ENCODE results near the gene CYP27A1. TPM values are rescaled to one million over a fixed set of nuclear protein-coding genes. Genes with fewer than 3 reads are reported as not detected.

CYP27A1 gene
- polyA plus RNA-seq, 4 donors, result 46.7 to 125 (median 98.6) TPM

GRCh38 chr2:218780851-218781690 lies 876 bp upstream of the CYP27A1 start:
- Histone ChIP-seq H3K4me1 (ENCODE audit: control insufficient read depth in 3 of 3, insufficient read depth in 2 of 3, low read depth in 1 of 3, low read length in 2 of 3) (peaks cover 2 to 20% (median 6%) of the 10 kb centered on the region in 3 donors), H3K9me3 (ENCODE audit: control insufficient read depth in 2 of 2, insufficient read depth in 1 of 2, low read depth in 1 of 2, low read length in 1 of 2) (peaks cover 0 to 11% of the 10 kb centered on the region in 2 donors), H3K27ac (ENCODE audit: low read depth in 1 of 3, low read length in 2 of 3) (peak overlapping the region; percentile 77 to 92 (median 91)), H3K36me3 (ENCODE audit: control insufficient read depth in 3 of 3, insufficient read depth in 2 of 3, low read depth in 1 of 3, low read length in 3 of 3) (peaks cover 0 to 4% (median 0%) of the 10 kb centered on the region in 3 donors), H3K27me3 (ENCODE audit: control insufficient read depth in 3 of 3, insufficient read depth in 3 of 3, low read length in 3 of 3) (no peaks in the 10 kb centered on the region), H3K4me3 (ENCODE audit: low read depth in 1 of 3, low read length in 3 of 3) (peak overlapping the region; percentile 56 to 70 (median 65))
- peak; percentile 80 to 86 for DNase-seq
- whole genome bisulfite sequencing, 3 donors, result 14 to 29% (median 25%) methylated on average over 15 of the region's 15 CpGs
- FAIRE-seq, result no peak

DNA sequence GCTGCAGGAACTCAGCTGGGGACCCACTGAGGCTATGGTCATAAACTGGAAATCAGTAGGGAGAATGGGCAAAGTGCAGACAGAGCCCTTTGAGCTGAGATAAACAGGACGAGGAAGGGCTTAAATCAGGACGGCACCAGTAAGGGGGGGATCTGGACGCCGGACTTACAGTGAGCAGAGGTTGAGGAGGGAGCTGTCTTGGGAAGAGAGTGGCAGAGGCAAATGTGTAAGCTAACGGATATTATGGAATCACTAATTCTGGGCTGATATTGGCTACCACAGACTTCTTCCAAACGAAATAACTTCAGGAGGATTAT lies 539 bp downstream of the CYP27A1 start:
- FAIRE-seq (no peak), DNase-seq (peak; percentile 92)
- H3K4me1 ChIP-seq (ENCODE audit: control insufficient read depth in 3 of 3, insufficient read depth in 2 of 3, low read depth in 1 of 3, low read length in 2 of 3), result peaks cover 2 to 22% (median 6%) of the 10 kb centered on the region in 3 donors
- H3K4me3 ChIP-seq (ENCODE audit: low read depth in 1 of 3, low read length in 3 of 3), result peak overlapping the region; percentile 23 to 70 (median 65)
- no peaks in the 10 kb centered on the region for H3K27me3 ChIP-seq (ENCODE audit: control insufficient read depth in 3 of 3, insufficient read depth in 3 of 3, low read length in 3 of 3)
- peaks cover 0 to 5% of the 10 kb centered on the region in 2 donors for H3K9me3 ChIP-seq (ENCODE audit: control insufficient read depth in 2 of 2, insufficient read depth in 1 of 2, low read depth in 1 of 2, low read length in 1 of 2)
- whole genome bisulfite sequencing, 3 donors, result 9 to 21% (median 15%) methylated on average over 6 of the region's 6 CpGs
- H3K36me3 ChIP-seq (ENCODE audit: control insufficient read depth in 3 of 3, insufficient read depth in 2 of 3, low read depth in 1 of 3, low read length in 3 of 3), result peaks cover 0 to 8% (median 0%) of the 10 kb centered on the region in 3 donors
- H3K27ac ChIP-seq (ENCODE audit: low read depth in 1 of 3, low read length in 2 of 3), result peak overlapping the region; percentile 77 to 92 (median 91)

- Histone ChIP-seq H3K36me3 (ENCODE audit: control insufficient read depth in 3 of 3, insufficient read depth in 2 of 3, low read depth in 1 of 3, low read length in 3 of 3) (peaks cover 0 to 8% (median 2%) of the 10 kb centered on the region in 3 donors), H3K9me3 (ENCODE audit: control insufficient read depth in 2 of 2, insufficient read depth in 1 of 2, low read depth in 1 of 2, low read length in 1 of 2) (peaks cover 0 to 5% of the 10 kb centered on the region in 2 donors), H3K4me3 (ENCODE audit: low read depth in 1 of 3, low read length in 3 of 3) (peak overlapping the region in 2 of 3 donors; percentile 65 to 70), H3K27me3 (ENCODE audit: control insufficient read depth in 3 of 3, insufficient read depth in 3 of 3, low read length in 3 of 3) (no peaks in the 10 kb centered on the region), H3K27ac (ENCODE audit: low read depth in 1 of 3, low read length in 2 of 3) (peak overlapping the region in 2 of 3 donors; percentile 27 to 92), H3K4me1 (ENCODE audit: control insufficient read depth in 3 of 3, insufficient read depth in 2 of 3, low read depth in 1 of 3, low read length in 2 of 3) (peaks cover 2 to 22% (median 6%) of the 10 kb centered on the region in 3 donors)
- FAIRE-seq (no peak), DNase-seq (peak in 1 of 2 donors; percentile 42)
- 70 to 88% (median 78%) methylated on average over 4 of the region's 4 CpGs for WGBS, 3 donors
Measured at GRCh38 chr2:218783688-218784087, 1.7 kb downstream of the CYP27A1 start.

DNA sequence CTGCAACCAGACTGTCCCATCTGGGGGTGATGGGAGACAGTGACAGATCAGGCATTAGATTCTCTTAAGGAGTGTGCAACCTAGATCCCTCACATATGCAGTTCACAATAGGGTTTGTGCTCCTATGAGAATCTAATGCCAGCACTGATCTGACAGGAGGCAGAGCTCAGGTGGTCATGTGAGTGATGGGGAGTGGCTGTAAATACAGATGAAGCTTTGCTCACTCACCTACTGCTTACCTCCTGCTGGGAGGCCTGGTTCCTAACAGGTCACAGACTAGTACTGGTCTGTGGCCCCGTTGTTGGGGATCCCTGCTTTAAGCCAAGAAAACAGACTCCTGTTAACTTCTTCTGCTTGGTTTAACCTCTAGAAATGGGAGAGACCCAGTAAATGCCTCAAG lies 3.2 kb downstream of the CYP27A1 start:
- WGBS, 3 donors, result 17 to 35% (median 23%) methylated on average over 1 of the region's 1 CpG
- DNase-seq (peak; percentile 52 to 74), FAIRE-seq (no peak)
- Histone ChIP-seq H3K9me3 (ENCODE audit: control insufficient read depth in 2 of 2, insufficient read depth in 1 of 2, low read depth in 1 of 2, low read length in 1 of 2) (peaks cover 0 to 5% of the 10 kb centered on the region in 2 donors), H3K27me3 (ENCODE audit: control insufficient read depth in 3 of 3, insufficient read depth in 3 of 3, low read length in 3 of 3) (no peaks in the 10 kb centered on the region), H3K4me3 (ENCODE audit: low read depth in 1 of 3, low read length in 3 of 3) (no peak overlapping the region), H3K36me3 (ENCODE audit: control insufficient read depth in 3 of 3, insufficient read depth in 2 of 3, low read depth in 1 of 3, low read length in 3 of 3) (peaks cover 0 to 8% (median 2%) of the 10 kb centered on the region in 3 donors), H3K4me1 (ENCODE audit: control insufficient read depth in 3 of 3, insufficient read depth in 2 of 3, low read depth in 1 of 3, low read length in 2 of 3) (peaks cover 2 to 28% (median 6%) of the 10 kb centered on the region in 3 donors), H3K27ac (ENCODE audit: low read depth in 1 of 3, low read length in 2 of 3) (peak overlapping the region in 1 of 3 donors; percentile 92)

- H3K36me3 ChIP-seq (ENCODE audit: control insufficient read depth in 3 of 3, insufficient read depth in 2 of 3, low read depth in 1 of 3, low read length in 3 of 3), result peaks cover 0 to 8% (median 2%) of the 10 kb centered on the region in 3 donors
- H3K4me3 ChIP-seq (ENCODE audit: low read depth in 1 of 3, low read length in 3 of 3), result no peak overlapping the region
- no peaks in the 10 kb centered on the region for H3K27me3 ChIP-seq (ENCODE audit: control insufficient read depth in 3 of 3, insufficient read depth in 3 of 3, low read length in 3 of 3)
- DNase-seq, result no peak
- H3K4me1 ChIP-seq (ENCODE audit: control insufficient read depth in 3 of 3, insufficient read depth in 2 of 3, low read depth in 1 of 3, low read length in 2 of 3), result peaks cover 2 to 26% (median 6%) of the 10 kb centered on the region in 3 donors
- peak overlapping the region in 1 of 3 donors; percentile 92 for H3K27ac ChIP-seq (ENCODE audit: low read depth in 1 of 3, low read length in 2 of 3)
- no peak for FAIRE-seq
- WGBS, 3 donors, result 74 to 85% (median 80%) methylated on average over 3 of the region's 3 CpGs
- H3K9me3 ChIP-seq (ENCODE audit: control insufficient read depth in 2 of 2, insufficient read depth in 1 of 2, low read depth in 1 of 2, low read length in 1 of 2), result peaks cover 0 to 5% of the 10 kb centered on the region in 2 donors
Measured at GRCh38 chr2:218786133-218786532, 4.2 kb downstream of the CYP27A1 start.

DNA sequence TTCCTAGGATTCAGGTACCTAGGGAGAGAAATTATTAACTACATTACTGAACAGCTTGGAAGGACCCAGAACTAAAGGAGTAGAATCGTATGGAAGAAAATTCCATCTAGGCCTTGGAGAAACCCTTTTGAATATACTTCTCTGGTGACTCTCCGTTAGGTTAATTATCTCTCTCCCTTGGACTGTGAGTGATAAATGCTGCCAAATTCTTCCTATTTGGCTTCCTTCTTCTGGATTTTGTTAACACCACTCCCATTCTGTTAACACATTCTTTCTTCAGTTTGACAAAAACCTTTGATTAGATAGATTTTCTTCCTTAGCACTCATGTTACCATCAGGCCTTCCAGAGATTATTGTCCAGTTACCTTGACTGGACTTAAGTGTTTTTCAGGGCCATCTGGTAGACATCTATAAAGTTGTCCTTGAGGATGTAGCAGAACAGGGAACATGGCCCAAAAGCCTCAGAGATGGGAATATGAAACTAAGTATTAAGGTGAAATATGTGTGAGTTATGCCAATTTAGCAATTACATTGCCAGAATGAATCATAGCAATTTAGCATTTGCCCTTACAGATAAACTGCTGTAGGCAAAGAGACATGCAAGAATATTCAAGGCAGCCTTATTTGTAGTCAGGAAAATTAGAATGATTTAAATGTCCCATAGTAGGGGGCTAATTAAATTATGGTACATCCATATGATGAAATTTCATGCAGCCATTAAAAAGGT lies 6.7 kb downstream of the CYP27A1 start:
- peaks cover 2 to 26% (median 6%) of the 10 kb centered on the region in 3 donors for H3K4me1 ChIP-seq (ENCODE audit: control insufficient read depth in 3 of 3, insufficient read depth in 2 of 3, low read depth in 1 of 3, low read length in 2 of 3)
- WGBS, 3 donors, result 65 to 93% (median 83%) methylated on average over 2 of the region's 2 CpGs
- DNase-seq, result no peak

GRCh38 chr2:218792433-218792832 lies 10.5 kb downstream of the CYP27A1 start:
- Histone ChIP-seq H3K4me1 (ENCODE audit: control insufficient read depth in 3 of 3, insufficient read depth in 2 of 3, low read depth in 1 of 3, low read length in 2 of 3) (peaks cover 0 to 9% (median 0%) of the 10 kb centered on the region in 3 donors), H3K9me3 (ENCODE audit: control insufficient read depth in 2 of 2, insufficient read depth in 1 of 2, low read depth in 1 of 2, low read length in 1 of 2) (peaks cover 0 to 5% of the 10 kb centered on the region in 2 donors), H3K27me3 (ENCODE audit: control insufficient read depth in 3 of 3, insufficient read depth in 3 of 3, low read length in 3 of 3) (no peaks in the 10 kb centered on the region), H3K4me3 (ENCODE audit: low read depth in 1 of 3, low read length in 3 of 3) (no peak overlapping the region), H3K27ac (ENCODE audit: low read depth in 1 of 3, low read length in 2 of 3) (no peak overlapping the region), H3K36me3 (ENCODE audit: control insufficient read depth in 3 of 3, insufficient read depth in 2 of 3, low read depth in 1 of 3, low read length in 3 of 3) (peaks cover 0 to 7% (median 2%) of the 10 kb centered on the region in 3 donors)
- no peak for FAIRE-seq
- WGBS, 3 donors, result 99 to 100% (median 100%) methylated on average over 1 of the region's 1 CpG
- no peak for DNase-seq

More for the DNA sequence above, 6.7 kb downstream of the CYP27A1 start:
- Histone ChIP-seq H3K27me3 (ENCODE audit: control insufficient read depth in 3 of 3, insufficient read depth in 3 of 3, low read length in 3 of 3) (no peaks in the 10 kb centered on the region), H3K36me3 (ENCODE audit: control insufficient read depth in 3 of 3, insufficient read depth in 2 of 3, low read depth in 1 of 3, low read length in 3 of 3) (peaks cover 0 to 8% (median 2%) of the 10 kb centered on the region in 3 donors), H3K27ac (ENCODE audit: low read depth in 1 of 3, low read length in 2 of 3) (no peak overlapping the region), H3K4me3 (ENCODE audit: low read depth in 1 of 3, low read length in 3 of 3) (no peak overlapping the region), H3K9me3 (ENCODE audit: control insufficient read depth in 2 of 2, insufficient read depth in 1 of 2, low read depth in 1 of 2, low read length in 1 of 2) (peaks cover 0 to 5% of the 10 kb centered on the region in 2 donors)
- FAIRE-seq, result no peak

DNA sequence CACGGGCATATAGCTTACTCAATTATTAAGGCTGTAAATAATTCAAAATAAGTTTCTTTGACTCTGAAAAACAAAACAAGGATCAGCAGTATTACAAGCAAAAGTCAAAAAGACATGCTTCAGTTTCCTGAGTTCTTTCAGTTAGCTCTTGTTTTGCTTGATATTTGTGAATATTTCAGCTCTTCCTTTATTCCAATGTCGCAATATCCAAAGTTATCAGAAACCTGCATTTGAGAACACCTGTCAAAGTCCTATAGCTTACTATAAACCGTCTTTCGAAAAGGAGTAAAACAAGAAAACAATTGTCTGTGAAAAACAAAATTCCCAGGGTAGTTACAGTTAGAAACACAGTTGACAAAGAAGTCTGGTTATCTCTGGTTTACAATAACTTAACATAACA lies 14.7 kb downstream of the CYP27A1 start:
- no peak overlapping the region for H3K4me3 ChIP-seq (ENCODE audit: low read depth in 1 of 3, low read length in 3 of 3)
- no peak overlapping the region for H3K27ac ChIP-seq (ENCODE audit: low read depth in 1 of 3, low read length in 2 of 3)
- peaks cover 0 to 4% (median 0%) of the 10 kb centered on the region in 3 donors for H3K36me3 ChIP-seq (ENCODE audit: control insufficient read depth in 3 of 3, insufficient read depth in 2 of 3, low read depth in 1 of 3, low read length in 3 of 3)
- H3K4me1 ChIP-seq (ENCODE audit: control insufficient read depth in 3 of 3, insufficient read depth in 2 of 3, low read depth in 1 of 3, low read length in 2 of 3), result peaks cover 0 to 5% (median 3%) of the 10 kb centered on the region in 3 donors
- FAIRE-seq (no peak), DNase-seq (no peak)
- 82 to 86% (median 84%) methylated on average over 4 of the region's 4 CpGs for WGBS, 3 donors
- H3K27me3 ChIP-seq (ENCODE audit: control insufficient read depth in 3 of 3, insufficient read depth in 3 of 3, low read length in 3 of 3), result no peaks in the 10 kb centered on the region
- H3K9me3 ChIP-seq (ENCODE audit: control insufficient read depth in 2 of 2, insufficient read depth in 1 of 2, low read depth in 1 of 2, low read length in 1 of 2), result no peaks in the 10 kb centered on the region
